Vagina (tissue), 2 donors: ENCODE results near the gene SUPV3L1. TPM values are rescaled to one million over a fixed set of nuclear protein-coding genes. Genes with fewer than 3 reads are reported as not detected.
"Not testable (repeated sequence)": the region's sequence is repeated elsewhere in the genome, so short reads cannot be mapped to it uniquely, and the experiment has no call there.

Experiments
- DNase-seq, 2 donors: peaks; one replicate each; pipeline ENCODE4 v3.0.0-alpha.2; 2017; ENCODE audit errors: extremely low spot score in 2 of 2
- H3K27ac ChIP-seq: fragments of 200-600 bp; sonication (generic); one replicate; pipeline ENCODE4 v1.5.1; 2019
- H3K27me3 ChIP-seq: fragments of 200-600 bp; sonication (generic); one replicate; pipeline ENCODE4 v1.5.1; 2019
- H3K36me3 ChIP-seq, 2 donors: fragments of 200-600 bp; sonication (generic); one replicate each; pipeline ENCODE4 v1.5.1; 2017 to 2019
- H3K4me1 ChIP-seq: fragments of 200-600 bp; sonication (generic); one replicate; pipeline ENCODE4 v1.5.1; 2019
- H3K4me3 ChIP-seq, 2 donors: fragments of 200-600 bp; sonication (generic); 1 replicate in 1 of 2; 2 replicates in 1 of 2; pipeline ENCODE4 v1.5.1; 2016 to 2019
- H3K9me3 ChIP-seq: fragments of 200-600 bp; sonication (generic); one replicate; pipeline ENCODE4 v1.5.1; 2019
- POLR2A ChIP-seq, 2 donors: fragments of 450-650 bp; IDR thresholded peaks; one replicate each; pipeline ENCODE4 v1.6.1; 2017; ENCODE audit warnings: antibody characterized with exemption in 2 of 2, mild to moderate bottlenecking in 2 of 2, moderate library complexity in 2 of 2
- POLR2AphosphoS5 ChIP-seq, 2 donors: sonication (generic); formaldehyde crosslinking; IDR thresholded peaks; one replicate each; pipeline ENCODE4 v1.9.0; 2017; ENCODE audit warnings: antibody characterized with exemption in 2 of 2, mild to moderate bottlenecking in 2 of 2, low read depth in 1 of 2; ENCODE audit not compliant: insufficient read depth in 1 of 2
- intact Hi-C: fragments of 100-400 bp; cut with DNase I; formaldehyde crosslinking; loops from one replicate; pipeline ENCODE4 v1.15.1; 2023
- total RNA-seq: library from RNA; depleted of rRNA; stranded (reverse); fragments of >200 nt; gene quantifications from one replicate; pipeline ENCODE4 v1.2.3, GENCODE V29; 2016
- TF ChIP-seq, protein P1 (sequence below), 3 experiments: fragments of 450-650 bp in 2 of 3; fragments of 200-600 bp in 1 of 3; sonication (generic) in 1 of 3; IDR thresholded peaks; one replicate each; pipeline ENCODE4 v1.5.1; 2017 to 2019; ENCODE audit warnings: antibody characterized with exemption in 3 of 3, mild to moderate bottlenecking in 2 of 3, moderate library complexity in 2 of 3

Gene SUPV3L1
- total RNA-seq, 1 donor from 2014 or later = 27.5 TPM

DNA sequence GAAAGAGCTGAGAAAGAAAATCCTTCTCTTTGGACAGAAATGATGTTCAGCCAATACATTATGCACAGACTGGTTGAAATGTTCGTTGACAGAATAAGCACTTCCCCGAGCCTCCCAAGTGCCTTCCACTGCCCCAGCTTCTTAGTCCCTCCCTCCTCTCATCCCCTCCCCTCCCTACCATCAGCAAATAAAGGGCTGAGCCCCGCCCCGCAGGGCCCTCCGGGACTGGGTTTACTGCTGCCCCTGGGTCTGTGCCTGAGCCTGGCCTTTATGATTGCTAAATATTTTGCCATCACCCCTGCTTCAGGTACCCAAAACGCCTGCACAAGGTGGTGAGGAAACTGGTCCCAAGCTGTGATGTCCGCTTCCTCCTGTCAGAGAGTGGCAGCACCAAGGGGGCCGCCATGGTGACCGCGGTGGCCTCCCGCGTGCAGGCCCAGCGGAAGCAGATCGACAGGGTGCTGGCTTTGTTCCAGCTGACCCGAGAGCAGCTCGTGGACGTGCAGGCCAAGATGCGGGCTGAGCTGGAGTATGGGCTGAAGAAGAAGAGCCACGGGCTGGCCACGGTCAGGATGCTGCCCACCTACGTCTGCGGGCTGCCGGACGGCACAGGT, 68.2 kb downstream of the SUPV3L1 start:
- H3K4me3 ChIP-seq = no peak overlapping the region
- intact Hi-C loops = no loop called here
- TF ChIP-seq, protein P1, sequence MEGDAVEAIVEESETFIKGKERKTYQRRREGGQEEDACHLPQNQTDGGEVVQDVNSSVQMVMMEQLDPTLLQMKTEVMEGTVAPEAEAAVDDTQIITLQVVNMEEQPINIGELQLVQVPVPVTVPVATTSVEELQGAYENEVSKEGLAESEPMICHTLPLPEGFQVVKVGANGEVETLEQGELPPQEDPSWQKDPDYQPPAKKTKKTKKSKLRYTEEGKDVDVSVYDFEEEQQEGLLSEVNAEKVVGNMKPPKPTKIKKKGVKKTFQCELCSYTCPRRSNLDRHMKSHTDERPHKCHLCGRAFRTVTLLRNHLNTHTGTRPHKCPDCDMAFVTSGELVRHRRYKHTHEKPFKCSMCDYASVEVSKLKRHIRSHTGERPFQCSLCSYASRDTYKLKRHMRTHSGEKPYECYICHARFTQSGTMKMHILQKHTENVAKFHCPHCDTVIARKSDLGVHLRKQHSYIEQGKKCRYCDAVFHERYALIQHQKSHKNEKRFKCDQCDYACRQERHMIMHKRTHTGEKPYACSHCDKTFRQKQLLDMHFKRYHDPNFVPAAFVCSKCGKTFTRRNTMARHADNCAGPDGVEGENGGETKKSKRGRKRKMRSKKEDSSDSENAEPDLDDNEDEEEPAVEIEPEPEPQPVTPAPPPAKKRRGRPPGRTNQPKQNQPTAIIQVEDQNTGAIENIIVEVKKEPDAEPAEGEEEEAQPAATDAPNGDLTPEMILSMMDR (IDR thresholded peaks at IDR 0.05) = no peak
- TF ChIP-seq POLR2AphosphoS5 (IDR thresholded peaks at IDR 0.05; ENCODE audit: insufficient read depth in 1 of 2, low read depth in 1 of 2) = no peak
- no peak for TF ChIP-seq POLR2A (IDR thresholded peaks at IDR 0.05)

DNA sequence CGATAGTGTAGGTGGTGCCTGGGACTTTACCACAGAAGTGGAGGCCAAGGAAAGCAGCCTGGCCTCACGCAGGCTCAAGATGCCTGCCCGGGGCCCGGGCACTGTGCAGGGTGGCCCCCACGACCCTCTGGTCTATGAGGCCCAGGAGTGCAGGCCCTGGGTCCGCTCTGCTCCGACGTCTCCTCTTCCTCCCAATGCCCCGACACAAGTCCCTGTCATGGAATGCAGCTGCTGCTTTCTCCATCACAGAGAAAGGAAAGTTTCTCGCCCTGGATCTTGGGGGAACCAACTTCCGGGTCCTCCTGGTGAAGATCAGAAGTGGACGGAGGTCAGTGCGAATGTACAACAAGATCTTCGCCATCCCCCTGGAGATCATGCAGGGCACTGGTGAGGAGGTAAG, 70.0 kb downstream of the SUPV3L1 start:
- Histone ChIP-seq H3K27ac (no peak overlapping the region), H3K27me3 (no peaks in the 10 kb centered on the region), H3K4me3 (no peak overlapping the region), H3K9me3 (no peaks in the 10 kb centered on the region), H3K4me1 (no peaks in the 10 kb centered on the region), H3K36me3 (no peaks in the 10 kb centered on the region)
- no peak for DNase-seq
- intact Hi-C loops = no loop called here
- TF ChIP-seq, protein P1 (IDR thresholded peaks at IDR 0.05) = no peak
- TF ChIP-seq POLR2A (IDR thresholded peaks at IDR 0.05) = no peak
- TF ChIP-seq POLR2AphosphoS5 (IDR thresholded peaks at IDR 0.05; ENCODE audit: insufficient read depth in 1 of 2, low read depth in 1 of 2) = no peak

More for the DNA sequence above, 68.2 kb downstream of the SUPV3L1 start:
- Histone ChIP-seq H3K36me3 (no peaks in the 10 kb centered on the region), H3K4me1 (no peaks in the 10 kb centered on the region), H3K27ac (no peak overlapping the region), H3K9me3 (no peaks in the 10 kb centered on the region), H3K27me3 (no peaks in the 10 kb centered on the region)
- DNase-seq = no peak

DNA sequence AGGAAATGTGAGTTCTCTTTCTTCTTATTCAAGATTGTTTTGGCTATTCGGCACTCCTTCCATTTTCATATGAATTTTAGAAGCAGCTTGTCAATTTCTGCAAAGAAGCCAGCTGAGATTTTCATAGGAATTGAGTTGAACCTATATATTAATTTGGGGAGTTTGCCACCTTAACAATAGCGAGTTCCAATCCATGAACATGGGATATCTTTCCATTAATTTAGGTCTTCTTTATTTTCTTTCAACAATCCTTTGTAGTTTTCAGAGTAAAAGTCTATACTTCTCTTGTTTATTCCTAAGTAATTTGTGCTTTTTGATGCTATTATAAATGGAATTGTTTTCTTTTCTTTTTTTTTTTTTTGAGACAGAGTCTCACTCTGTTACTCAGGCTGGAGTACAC, 71.4 kb downstream of the SUPV3L1 start:
- intact Hi-C loops, H3K27ac ChIP-seq, H3K27me3 ChIP-seq, H3K4me3 ChIP-seq, H3K36me3 ChIP-seq, H3K9me3 ChIP-seq, DNase-seq, H3K4me1 ChIP-seq: not testable (repeated sequence)

DNA sequence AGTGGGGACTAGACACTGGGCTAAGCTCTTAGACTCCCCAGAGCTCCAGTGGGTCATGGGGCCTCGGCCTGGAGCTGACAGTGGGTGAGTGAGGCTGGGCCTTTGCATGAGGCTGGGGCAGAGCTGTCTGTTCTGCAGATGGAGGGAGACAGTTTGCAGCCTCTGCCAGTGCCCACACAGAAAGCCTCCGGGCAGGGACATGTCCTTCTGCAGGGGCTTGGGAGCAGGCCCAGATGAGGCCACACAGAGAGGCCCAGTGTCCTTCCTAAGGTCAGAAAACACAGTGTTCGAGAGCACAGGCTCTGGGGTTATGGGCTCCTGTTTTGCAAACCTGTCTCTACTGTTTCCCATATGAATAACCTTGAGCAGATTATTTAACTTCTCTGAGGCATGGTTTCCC, 73.1 kb downstream of the SUPV3L1 start:
- H3K9me3 ChIP-seq = no peaks in the 10 kb centered on the region
- no peaks in the 10 kb centered on the region for H3K4me1 ChIP-seq
- H3K27ac ChIP-seq = no peak overlapping the region
- no peak overlapping the region for H3K4me3 ChIP-seq
- no peaks in the 10 kb centered on the region for H3K36me3 ChIP-seq
- intact Hi-C loops = no loop called here
- TF ChIP-seq POLR2A (IDR thresholded peaks at IDR 0.05) (no peak), POLR2AphosphoS5 (IDR thresholded peaks at IDR 0.05; ENCODE audit: insufficient read depth in 1 of 2, low read depth in 1 of 2) (no peak)
- TF ChIP-seq, protein P1 (IDR thresholded peaks at IDR 0.05) = no peak
- no peaks in the 10 kb centered on the region for H3K27me3 ChIP-seq
- no peak for DNase-seq

DNA sequence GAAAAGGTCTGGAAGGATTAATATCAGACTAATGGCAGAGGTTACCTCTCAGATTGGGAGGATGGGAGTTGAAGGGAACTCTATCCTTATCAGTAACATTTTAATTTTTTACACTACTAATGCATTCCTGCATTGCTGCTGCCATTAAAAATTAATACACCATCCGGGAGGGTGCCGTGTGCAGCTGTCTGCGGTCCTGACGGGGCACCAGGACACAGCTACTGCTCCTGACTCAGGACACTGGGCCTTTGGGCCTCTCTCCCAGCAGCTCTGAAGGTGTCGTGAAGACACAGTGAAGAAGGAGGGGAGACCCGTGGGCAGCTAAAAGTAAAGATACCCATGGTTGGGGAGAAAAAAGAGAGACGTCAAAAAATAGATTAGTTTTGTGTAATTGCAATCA, 74.8 kb downstream of the SUPV3L1 start:
- Histone ChIP-seq H3K4me1 (no peaks in the 10 kb centered on the region), H3K36me3 (no peaks in the 10 kb centered on the region), H3K27me3 (no peaks in the 10 kb centered on the region), H3K27ac (no peak overlapping the region), H3K9me3 (no peaks in the 10 kb centered on the region), H3K4me3 (no peak overlapping the region)
- TF ChIP-seq, protein P1 (IDR thresholded peaks at IDR 0.05) = no peak
- TF ChIP-seq POLR2AphosphoS5 (IDR thresholded peaks at IDR 0.05; ENCODE audit: insufficient read depth in 1 of 2, low read depth in 1 of 2) (no peak), POLR2A (IDR thresholded peaks at IDR 0.05) (no peak)
- intact Hi-C loops = no loop called here
- no peak for DNase-seq

Other genes starting within 250 kb of the SUPV3L1 start
- 44.7 TPM for gene DDX21, start 224.1 kb upstream of the SUPV3L1 start, total RNA-seq
- gene KIFBP, start 191.4 kb upstream of the SUPV3L1 start, total RNA-seq = 25.8 TPM
- gene SRGN, start 92.1 kb upstream of the SUPV3L1 start, total RNA-seq = 117 TPM
- gene VPS26A, start 56.1 kb upstream of the SUPV3L1 start, total RNA-seq = 33.6 TPM
- 2.5 TPM for gene HKDC1, start 40.1 kb downstream of the SUPV3L1 start, total RNA-seq
- gene HK1, start 98.3 kb downstream of the SUPV3L1 start, total RNA-seq = 106 TPM
- gene TACR2, start 236.7 kb downstream of the SUPV3L1 start, total RNA-seq = 6.1 TPM